NOMO-1 treated with DMSO at 0.1 percent for 48 hours (cell line): Measurements from ENCODE around the gene TPSB2.

Experiments used
- DNase-seq: peaks from one replicate; lab custom pipeline; 2025; ENCODE audit not compliant: unreplicated experiment; lab: John Stamatoyannopoulos, UW

Gene TPSB2

GRCh38 chr16:1184980-1185379, 45.0 kb downstream of the TPSB2 start:
- DNase-seq = no peak

GRCh38 chr16:1184156-1184868, 45.7 kb downstream of the TPSB2 start:
- DNase-seq = no peak

- no peak for DNase-seq
These were observed 46.8 kb downstream of the TPSB2 start for GRCh38 chr16:1182950-1183907.

GRCh38 chr16:1182316-1182671, 47.7 kb downstream of the TPSB2 start:
- DNase-seq = no peak

GRCh38 chr16:1181404-1182315, 48.3 kb downstream of the TPSB2 start:
- no peak for DNase-seq

GRCh38 chr16:1180549-1181403, 49.2 kb downstream of the TPSB2 start:
- DNase-seq = no peak
